ENCODE data around the gene SERINC5.
A peak's percentile ranks its signal among the peaks of the same experiment; 100 is the strongest.
"Not testable (repeated sequence)": the region's sequence is repeated elsewhere in the genome, so short reads cannot be mapped to it uniquely, and the experiment has no call there.

SERINC5 gene

GRCh38 chr5:80159133-80159815, 96.6 kb downstream of the SERINC5 start:
- DNase-seq: no peak

GRCh38 chr5:80156156-80156555, 99.7 kb downstream of the SERINC5 start:
- DNase-seq: no peak

- no peak for DNase-seq
These were observed 101.1 kb downstream of the SERINC5 start for GRCh38 chr5:80154749-80155148.

GRCh38 chr5:80154289-80154688, 101.6 kb downstream of the SERINC5 start:
- DNase-seq: not testable (repeated sequence)

- no peak for DNase-seq
These were observed 102.2 kb downstream of the SERINC5 start for GRCh38 chr5:80153586-80154126.

GRCh38 chr5:80152778-80153177, 103.1 kb downstream of the SERINC5 start:
- DNase-seq: no peak

GRCh38 chr5:80151890-80152289, 104.0 kb downstream of the SERINC5 start:
- DNase-seq: no peak

GRCh38 chr5:80150731-80151130, 105.1 kb downstream of the SERINC5 start:
- no peak for DNase-seq

GRCh38 chr5:80149161-80149609, 106.7 kb downstream of the SERINC5 start:
- no peak for DNase-seq

GRCh38 chr5:80147119-80147815, 108.6 kb downstream of the SERINC5 start:
- DNase-seq: no peak

GRCh38 chr5:80146046-80146445, 109.8 kb downstream of the SERINC5 start:
- DNase-seq: no peak

GRCh38 chr5:80143491-80143890, 112.4 kb downstream of the SERINC5 start:
- DNase-seq: no peak

GRCh38 chr5:80142996-80143395, 112.9 kb downstream of the SERINC5 start:
- no peak for DNase-seq

- DNase-seq: no peak
These were observed 114.2 kb downstream of the SERINC5 start for GRCh38 chr5:80141681-80142080.

- DNase-seq: peak; percentile 65
These were observed 114.6 kb downstream of the SERINC5 start for GRCh38 chr5:80141147-80141671.

GRCh38 chr5:80140496-80140895, 115.4 kb downstream of the SERINC5 start:
- DNase-seq: no peak

- no peak for DNase-seq
These were observed 116.3 kb downstream of the SERINC5 start for GRCh38 chr5:80139466-80139972.

- no peak for DNase-seq
These were observed 117.4 kb downstream of the SERINC5 start for GRCh38 chr5:80138486-80138885.

GRCh38 chr5:80136798-80137197, 119.0 kb downstream of the SERINC5 start:
- not testable (repeated sequence) for DNase-seq

- no peak for DNase-seq
These were observed 121.0 kb downstream of the SERINC5 start for GRCh38 chr5:80134876-80135275.

GRCh38 chr5:80129146-80129545, 126.7 kb downstream of the SERINC5 start:
- no peak for DNase-seq

- peak; percentile 17 for DNase-seq
These were observed 127.7 kb downstream of the SERINC5 start for GRCh38 chr5:80128141-80128540.

- DNase-seq: no peak
These were observed 128.7 kb downstream of the SERINC5 start for GRCh38 chr5:80127116-80127552.
